Suprapubic skin (tissue), 4 donors: ENCODE results near the gene NTN1. TPM values are rescaled to one million over a fixed set of nuclear protein-coding genes. Genes with fewer than 3 reads are reported as not detected.
"Not testable (repeated sequence)": the region's sequence is repeated elsewhere in the genome, so short reads cannot be mapped to it uniquely, and the experiment has no call there.

Experiments used
- DNase-seq, 2 donors: peaks; one replicate each; pipeline ENCODE4 v3.0.0-alpha.2; 2019; ENCODE audit warnings: low spot score in 2 of 2
- H3K27ac ChIP-seq: fragments of 200-600 bp; sonication (generic); one replicate; pipeline ENCODE4 v1.5.1; 2019
- H3K27me3 ChIP-seq: fragments of 200-600 bp; sonication (generic); one replicate; pipeline ENCODE4 v1.5.1; 2019
- H3K36me3 ChIP-seq: fragments of 200-600 bp; sonication (generic); one replicate; pipeline ENCODE4 v1.5.1; 2019
- H3K4me1 ChIP-seq: fragments of 200-600 bp; sonication (generic); one replicate; pipeline ENCODE4 v1.5.1; 2019
- H3K4me3 ChIP-seq: fragments of 200-600 bp; sonication (generic); one replicate; pipeline ENCODE4 v1.5.1; 2019; ENCODE audit warnings: mild to moderate bottlenecking
- H3K9me3 ChIP-seq: fragments of 200-600 bp; sonication (generic); one replicate; pipeline ENCODE4 v1.5.1; 2019
- CTCF ChIP-seq, 2 donors: fragments of 200-600 bp in 1 of 2; fragments of 450-650 bp in 1 of 2; sonication (generic) in 1 of 2; IDR thresholded peaks; one replicate each; pipeline ENCODE4 v1.5.1; 2016 to 2019; ENCODE audit warnings: antibody characterized with exemption in 2 of 2, mild to moderate bottlenecking in 1 of 2, moderate library complexity in 1 of 2
- EP300 ChIP-seq: sonication (generic); formaldehyde crosslinking; IDR thresholded peaks from one replicate; pipeline ENCODE4 v1.6.1; 2017; ENCODE audit warnings: antibody characterized with exemption
- POLR2A ChIP-seq, 2 donors: fragments of 450-650 bp; IDR thresholded peaks; one replicate each; pipeline ENCODE4 v1.6.1; 2017; ENCODE audit warnings: antibody characterized with exemption in 2 of 2, mild to moderate bottlenecking in 2 of 2, moderate library complexity in 2 of 2
- POLR2AphosphoS5 ChIP-seq, 3 donors: sonication (generic); formaldehyde crosslinking; IDR thresholded peaks; one replicate each; pipeline ENCODE4 v1.6.1; 2017; ENCODE audit warnings: antibody characterized with exemption in 3 of 3
- WGBS: methylation state at CpG from one replicate; pipeline ENCODE4 v1.1.5; 2018; 5-methylcytosine and 5-hydroxymethylcytosine counted together
- total RNA-seq, 4 donors: library from RNA; depleted of rRNA; stranded (reverse); fragments of >200 nt; gene quantifications; one replicate each; pipeline ENCODE4 v1.1.0, GENCODE V29; 2016

NTN1 gene
- total RNA-seq, 4 donors from 2014 or later = 2.4 to 5.9 (median 3.4) TPM

- Histone ChIP-seq H3K36me3 (no peaks in the 10 kb centered on the region), H3K4me1 (peaks cover 11% of the 10 kb centered on the region), H3K27ac (no peak overlapping the region), H3K27me3 (no peaks in the 10 kb centered on the region), H3K9me3 (no peaks in the 10 kb centered on the region), H3K4me3 (no peak overlapping the region)
- DNase-seq = no peak
- no peak for TF ChIP-seq CTCF (IDR thresholded peaks at IDR 0.05)
- no peak for TF ChIP-seq POLR2AphosphoS5 (IDR thresholded peaks at IDR 0.05)
- TF ChIP-seq EP300 = no peak
- no peak for TF ChIP-seq POLR2A (IDR thresholded peaks at IDR 0.05)
- WGBS = 65% methylated on average over 9 of the region's 9 CpGs
Measured at GRCh38 chr17:9105068-9105868, 84.0 kb downstream of the NTN1 start.

- peaks cover 11% of the 10 kb centered on the region for H3K4me1 ChIP-seq
- 72% methylated on average over 9 of the region's 9 CpGs for WGBS
- not testable (repeated sequence) for H3K27me3 ChIP-seq, H3K36me3 ChIP-seq, H3K4me3 ChIP-seq, DNase-seq, H3K27ac ChIP-seq, H3K9me3 ChIP-seq
Measured at GRCh38 chr17:9106278-9106677, 85.0 kb downstream of the NTN1 start.

- TF ChIP-seq POLR2AphosphoS5 (IDR thresholded peaks at IDR 0.05) = no peak
- no peak for TF ChIP-seq POLR2A (IDR thresholded peaks at IDR 0.05)
- Histone ChIP-seq H3K4me1 (peaks cover 11% of the 10 kb centered on the region), H3K36me3 (no peaks in the 10 kb centered on the region), H3K9me3 (no peaks in the 10 kb centered on the region), H3K4me3 (no peak overlapping the region), H3K27ac (no peak overlapping the region), H3K27me3 (no peaks in the 10 kb centered on the region)
- WGBS = 83% methylated on average over 4 of the region's 4 CpGs
- no peak for DNase-seq
Measured at GRCh38 chr17:9107527-9107926, 86.2 kb downstream of the NTN1 start.

- 88% methylated on average over 6 of the region's 6 CpGs for WGBS
- no peak for TF ChIP-seq CTCF (IDR thresholded peaks at IDR 0.05)
- TF ChIP-seq POLR2A (IDR thresholded peaks at IDR 0.05) = no peak
- TF ChIP-seq POLR2AphosphoS5 (IDR thresholded peaks at IDR 0.05) = no peak
- TF ChIP-seq EP300 = no peak
- no peaks in the 10 kb centered on the region for H3K9me3 ChIP-seq
- H3K4me1 ChIP-seq = peaks cover 11% of the 10 kb centered on the region
- no peaks in the 10 kb centered on the region for H3K36me3 ChIP-seq
- no peak overlapping the region for H3K4me3 ChIP-seq
- H3K27ac ChIP-seq = no peak overlapping the region
- no peaks in the 10 kb centered on the region for H3K27me3 ChIP-seq
- DNase-seq = no peak
Measured at GRCh38 chr17:9108146-9108545, 86.8 kb downstream of the NTN1 start.

GRCh38 chr17:9109933-9110332, 88.6 kb downstream of the NTN1 start:
- H3K27ac ChIP-seq = no peak overlapping the region
- no peak overlapping the region for H3K4me3 ChIP-seq
- TF ChIP-seq EP300 (no peak), POLR2AphosphoS5 (IDR thresholded peaks at IDR 0.05) (no peak), POLR2A (IDR thresholded peaks at IDR 0.05) (no peak), CTCF (IDR thresholded peaks at IDR 0.05) (no peak)
- WGBS = 86% methylated on average over 4 of the region's 4 CpGs
- no peaks in the 10 kb centered on the region for H3K27me3 ChIP-seq
- DNase-seq = no peak
- H3K4me1 ChIP-seq = peaks cover 12% of the 10 kb centered on the region
- no peaks in the 10 kb centered on the region for H3K36me3 ChIP-seq
- no peaks in the 10 kb centered on the region for H3K9me3 ChIP-seq

GRCh38 chr17:9110501-9110900, 89.2 kb downstream of the NTN1 start:
- DNase-seq = no peak
- TF ChIP-seq EP300 (no peak), POLR2AphosphoS5 (IDR thresholded peaks at IDR 0.05) (no peak), CTCF (IDR thresholded peaks at IDR 0.05) (no peak), POLR2A (IDR thresholded peaks at IDR 0.05) (no peak)
- Histone ChIP-seq H3K4me3 (no peak overlapping the region), H3K27ac (no peak overlapping the region), H3K36me3 (no peaks in the 10 kb centered on the region), H3K9me3 (no peaks in the 10 kb centered on the region), H3K4me1 (peaks cover 12% of the 10 kb centered on the region), H3K27me3 (no peaks in the 10 kb centered on the region)
- WGBS = 92% methylated on average over 7 of the region's 7 CpGs
